NCI-H345 treated with DMSO at 0.1 percent for 48 hours (cell line): Measurements from ENCODE around the gene FAM193A.
"Not testable (repeated sequence)": the region's sequence is repeated elsewhere in the genome, so short reads cannot be mapped to it uniquely, and the experiment has no call there.

Experiments used
- DNase-seq: peaks from one replicate; lab custom pipeline; 2025; ENCODE audit not compliant: unreplicated experiment; lab: John Stamatoyannopoulos, UW

FAM193A gene

DNA sequence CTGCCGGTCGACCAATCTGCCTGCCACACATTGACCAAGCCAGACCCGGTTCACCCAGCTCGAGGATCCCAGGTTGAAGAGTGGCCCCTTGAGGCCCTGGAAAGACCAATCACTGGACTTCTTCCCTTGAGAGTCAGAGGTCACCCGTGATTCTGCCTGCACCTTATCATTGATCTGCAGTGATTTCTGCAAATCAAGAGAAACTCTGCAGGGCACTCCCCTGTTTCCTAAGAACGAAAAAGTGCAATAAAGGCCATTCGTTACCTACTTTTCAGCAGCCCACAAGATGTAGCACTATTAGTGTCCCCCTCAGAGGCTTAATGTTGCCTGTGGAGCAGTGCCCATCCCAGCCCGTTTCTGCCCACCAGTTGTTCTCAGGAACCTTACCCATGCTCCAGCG lies 22.3 kb upstream of the FAM193A start:
- not testable (repeated sequence) for DNase-seq

- not testable (repeated sequence) for DNase-seq
These were observed 21.5 kb upstream of the FAM193A start for GRCh38 chr4:2514944-2515343.

DNA sequence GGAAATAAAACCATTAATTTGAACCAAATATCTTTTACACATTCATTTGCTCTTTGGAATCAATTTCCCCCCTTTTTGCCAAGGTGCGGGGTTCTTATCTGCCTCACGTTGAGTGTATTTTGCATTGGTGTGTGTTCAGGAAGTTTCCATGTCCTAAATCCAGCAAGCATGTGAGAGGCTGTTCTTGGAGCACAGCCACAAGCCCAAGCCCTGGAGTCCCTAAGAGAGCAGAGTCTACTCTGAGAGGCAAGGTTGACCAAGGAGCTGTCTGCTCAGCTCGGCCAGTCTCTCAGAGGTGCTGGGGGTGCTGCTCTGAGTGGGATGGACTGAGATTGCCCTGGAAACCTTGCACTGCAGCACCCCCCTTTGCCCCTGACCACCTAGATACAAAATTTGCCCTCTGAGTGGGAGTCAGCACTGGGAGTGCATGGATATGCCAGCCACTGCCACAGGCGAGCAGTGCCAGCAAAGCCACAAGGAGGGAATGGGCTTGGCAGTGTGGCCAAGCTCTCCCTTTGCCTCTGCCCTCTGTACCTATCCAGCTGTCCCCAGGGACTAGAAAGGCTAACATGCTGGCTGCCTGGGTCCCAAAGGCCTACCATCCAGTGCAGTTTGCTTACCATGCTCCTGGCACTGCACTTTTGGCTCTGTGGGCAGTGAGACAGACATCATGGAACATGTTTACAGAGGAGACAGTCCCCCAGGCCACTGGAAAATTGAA lies 20.5 kb upstream of the FAM193A start:
- no peak for DNase-seq

DNA sequence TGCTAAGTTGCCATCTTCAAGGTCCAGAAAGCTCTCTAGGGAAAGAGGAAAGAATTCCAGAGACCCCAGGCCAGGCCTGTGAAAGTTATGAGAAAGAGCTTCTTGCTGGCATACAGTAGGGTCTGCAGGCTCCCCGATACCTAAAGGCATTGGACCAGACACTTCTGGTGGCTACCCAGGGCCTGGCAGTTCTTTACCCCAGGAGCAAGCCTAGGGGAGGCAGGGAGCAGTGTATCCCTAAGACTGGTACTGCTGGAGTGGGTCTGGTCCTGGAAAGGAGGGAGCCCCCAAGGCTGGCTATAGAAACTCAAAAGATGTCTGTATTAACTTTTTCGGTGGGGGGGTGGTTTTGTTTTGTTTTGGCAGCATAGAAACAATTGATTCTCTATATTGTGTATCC lies 19.8 kb upstream of the FAM193A start:
- DNase-seq: no peak

- DNase-seq: no peak
These were observed 9.9 kb upstream of the FAM193A start for GRCh38 chr4:2526559-2526958.

GRCh38 chr4:2534904-2535375 lies 1.5 kb upstream of the FAM193A start:
- DNase-seq: no peak

GRCh38 chr4:2535376-2536192 lies 863 bp upstream of the FAM193A start:
- no peak for DNase-seq

DNA sequence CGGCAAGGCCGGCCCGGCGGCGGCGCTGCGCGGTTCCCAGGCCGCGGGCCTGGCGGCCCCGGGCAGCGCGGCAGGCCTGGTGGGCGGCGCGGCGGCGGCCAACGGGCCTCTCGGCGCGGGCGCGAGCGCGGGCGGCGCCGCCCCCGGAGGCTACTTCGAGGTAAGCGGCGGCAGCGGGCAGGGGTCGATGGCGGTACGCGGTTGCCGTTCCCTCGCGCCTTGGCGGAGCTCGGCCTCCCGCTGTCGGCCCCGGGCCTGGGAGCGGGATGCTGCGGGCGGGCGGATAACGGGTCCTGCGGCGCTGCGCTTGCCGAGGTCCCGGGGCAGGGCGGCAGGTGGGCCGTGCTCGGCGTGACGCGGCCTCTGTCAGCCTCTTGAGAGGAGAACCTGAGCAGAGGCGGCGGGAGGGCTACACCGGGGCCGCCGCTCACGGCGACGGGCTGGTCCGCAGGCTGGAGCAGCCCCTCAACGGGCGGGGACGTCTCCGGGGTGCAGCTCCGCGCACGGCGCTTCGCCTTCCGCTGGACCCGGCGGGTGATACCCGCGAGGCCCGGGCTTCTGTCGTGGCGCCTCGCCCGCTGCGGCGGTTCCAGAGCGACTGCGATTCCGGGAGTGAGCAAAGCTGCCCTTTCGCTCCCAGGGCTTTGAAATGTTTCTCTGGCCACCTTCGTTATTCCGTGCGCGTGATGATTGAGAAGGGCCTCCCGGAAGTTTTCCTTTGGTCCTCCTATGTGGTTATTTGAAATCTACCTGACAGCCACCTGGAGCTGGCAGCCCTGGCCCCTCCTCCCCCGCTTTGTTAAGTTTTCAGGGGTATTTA lies 774 bp downstream of the FAM193A start:
- DNase-seq: peak; percentile 7

- DNase-seq: not testable (repeated sequence)
These were observed 7.2 kb downstream of the FAM193A start for GRCh38 chr4:2543580-2544191.

GRCh38 chr4:2545321-2546013 lies 9.0 kb downstream of the FAM193A start:
- no peak for DNase-seq

- DNase-seq: no peak
These were observed 9.9 kb downstream of the FAM193A start for GRCh38 chr4:2546286-2546823.

- DNase-seq: not testable (repeated sequence)
These were observed 10.7 kb downstream of the FAM193A start for GRCh38 chr4:2546961-2547691.

DNA sequence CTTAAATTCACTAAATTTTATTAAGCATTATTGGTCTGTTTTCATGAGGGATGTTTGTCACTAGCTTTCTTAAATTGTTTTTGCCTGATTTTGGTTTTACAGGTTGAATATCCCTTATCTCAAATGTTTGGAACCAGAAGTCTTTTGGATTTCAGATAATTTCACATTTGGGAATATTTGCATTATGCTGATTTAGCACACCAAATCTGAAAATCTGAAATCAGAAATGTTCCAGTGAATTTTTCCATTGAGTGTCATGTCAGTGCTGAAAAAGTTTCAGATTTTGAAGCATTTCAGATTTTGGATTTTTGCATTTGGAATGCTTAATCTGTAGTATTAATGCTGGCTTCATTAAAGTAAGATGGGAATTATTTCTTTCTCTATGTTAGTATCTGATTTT lies 14.7 kb downstream of the FAM193A start:
- DNase-seq: no peak

GRCh38 chr4:2552806-2553205 lies 16.4 kb downstream of the FAM193A start:
- no peak for DNase-seq

DNA sequence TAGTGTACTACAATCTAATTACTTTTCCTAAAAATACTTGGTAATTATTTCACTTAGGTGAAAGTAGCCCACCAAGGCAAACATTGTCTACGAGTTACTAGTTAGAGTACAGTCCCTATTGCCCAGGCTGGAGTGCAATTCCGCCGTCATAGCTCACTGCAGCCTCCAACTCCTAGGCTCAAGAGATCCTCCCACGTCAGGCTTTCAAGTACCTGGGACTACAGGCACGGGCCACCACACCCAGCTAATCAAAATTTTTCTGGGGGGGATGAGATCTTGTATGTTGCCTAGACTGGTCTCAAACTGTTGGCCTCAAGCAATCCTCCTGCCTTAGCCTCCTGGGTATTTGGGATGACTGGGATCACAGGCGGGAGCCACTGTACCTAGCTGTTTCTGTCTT lies 21.9 kb downstream of the FAM193A start:
- DNase-seq: no peak

- DNase-seq: no peak
These were observed 23.7 kb downstream of the FAM193A start for GRCh38 chr4:2560167-2560566.

GRCh38 chr4:2565533-2565932 lies 29.1 kb downstream of the FAM193A start:
- no peak for DNase-seq

DNA sequence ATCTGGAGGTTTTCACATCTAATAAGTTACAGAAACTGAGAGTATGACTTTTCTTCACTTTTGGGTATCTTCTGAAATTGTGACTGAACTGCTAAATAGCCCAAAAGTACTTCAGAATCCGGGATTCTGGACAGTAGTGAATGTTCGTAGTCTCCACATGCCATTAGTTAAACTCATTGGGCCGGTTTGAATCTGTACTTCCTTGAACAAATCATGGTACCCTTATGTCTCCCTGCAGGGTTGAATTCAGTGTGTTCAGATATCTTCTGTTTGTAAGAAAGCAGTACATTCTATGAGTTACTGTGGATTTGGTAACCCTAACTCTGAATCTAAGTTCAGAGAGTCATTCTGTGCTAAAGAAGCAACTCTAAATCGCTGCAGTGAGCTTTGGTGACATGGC lies 33.6 kb downstream of the FAM193A start:
- DNase-seq: no peak

DNA sequence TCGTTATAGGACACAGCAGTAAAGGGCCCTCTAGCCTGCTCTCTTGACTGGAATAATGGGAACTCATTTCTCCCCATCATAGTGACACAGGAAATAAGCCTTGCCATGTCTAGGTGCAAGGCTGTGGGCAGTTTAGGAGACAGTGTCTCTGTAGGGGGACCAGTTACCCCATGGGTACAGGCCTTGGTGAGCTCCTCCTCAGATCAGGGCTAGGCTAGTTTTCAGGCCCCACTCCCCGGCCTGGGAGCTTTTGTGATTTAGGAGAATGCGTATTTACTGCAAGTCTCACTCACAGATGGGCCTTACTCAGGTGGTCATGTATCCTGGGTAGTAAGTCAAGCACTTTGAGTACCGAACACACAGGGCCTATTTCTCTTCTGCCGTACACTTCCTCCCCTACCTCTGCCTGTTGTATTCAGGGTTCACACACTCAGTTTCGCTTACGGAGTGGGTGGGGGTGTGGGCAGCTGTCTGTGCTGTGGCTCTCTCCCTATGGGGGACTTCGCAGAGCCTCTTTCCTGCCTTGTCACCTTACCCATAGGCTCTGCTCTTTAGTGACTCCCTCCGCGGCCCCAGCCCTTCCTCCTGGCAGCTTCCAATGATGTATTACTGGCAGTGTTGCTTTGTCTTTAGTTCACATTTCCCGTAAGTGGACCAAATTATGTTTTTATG lies 34.2 kb downstream of the FAM193A start:
- no peak for DNase-seq
